SKM-1 (cell line): Measurements from ENCODE around the gene PPP3CA.
A peak's percentile ranks its signal among the peaks of the same experiment; 100 is the strongest.

Experiments used
- DNase-seq: peaks from one replicate; lab custom pipeline; 2025; ENCODE audit not compliant: unreplicated experiment; lab: John Stamatoyannopoulos, UW

The PPP3CA gene

GRCh38 chr4:101332424-101332823, 14.9 kb downstream of the PPP3CA start:
- DNase-seq: no peak

- no peak for DNase-seq
Observed at GRCh38 chr4:101331017-101331416, 16.3 kb downstream of the PPP3CA start.

GRCh38 chr4:101329592-101329991, 17.7 kb downstream of the PPP3CA start:
- DNase-seq: no peak

- no peak for DNase-seq
Observed at GRCh38 chr4:101328063-101328602, 19.2 kb downstream of the PPP3CA start.

GRCh38 chr4:101326576-101326975, 20.8 kb downstream of the PPP3CA start:
- DNase-seq: no peak

- DNase-seq: no peak
Observed at GRCh38 chr4:101322743-101323142, 24.6 kb downstream of the PPP3CA start.

- peak; percentile 3 for DNase-seq
Observed at GRCh38 chr4:101321481-101322042, 25.8 kb downstream of the PPP3CA start.

GRCh38 chr4:101315786-101316185, 31.5 kb downstream of the PPP3CA start:
- DNase-seq: no peak

GRCh38 chr4:101315041-101315440, 32.3 kb downstream of the PPP3CA start:
- DNase-seq: no peak

- no peak for DNase-seq
Observed at GRCh38 chr4:101309925-101310324, 37.4 kb downstream of the PPP3CA start.

- no peak for DNase-seq
Observed at GRCh38 chr4:101307899-101308298, 39.4 kb downstream of the PPP3CA start.

GRCh38 chr4:101306764-101307615, 40.3 kb downstream of the PPP3CA start:
- no peak for DNase-seq

GRCh38 chr4:101306225-101306624, 41.1 kb downstream of the PPP3CA start:
- no peak for DNase-seq

- DNase-seq: no peak
Observed at GRCh38 chr4:101304916-101305315, 42.4 kb downstream of the PPP3CA start.

- DNase-seq: no peak
Observed at GRCh38 chr4:101299899-101300540, 47.3 kb downstream of the PPP3CA start.

- no peak for DNase-seq
Observed at GRCh38 chr4:101299021-101299420, 48.3 kb downstream of the PPP3CA start.

- DNase-seq: no peak
Observed at GRCh38 chr4:101295691-101296090, 51.6 kb downstream of the PPP3CA start.

- DNase-seq: no peak
Observed at GRCh38 chr4:101294597-101294996, 52.7 kb downstream of the PPP3CA start.

GRCh38 chr4:101292901-101293300, 54.4 kb downstream of the PPP3CA start:
- no peak for DNase-seq

GRCh38 chr4:101292214-101292613, 55.1 kb downstream of the PPP3CA start:
- DNase-seq: no peak

GRCh38 chr4:101291198-101291597, 56.1 kb downstream of the PPP3CA start:
- no peak for DNase-seq

GRCh38 chr4:101290654-101291053, 56.7 kb downstream of the PPP3CA start:
- no peak for DNase-seq
